Lung (tissue), 12 donors: Measurements from ENCODE around the gene ABCC4. TPM values are rescaled to one million over a fixed set of nuclear protein-coding genes. Genes with fewer than 3 reads are reported as not detected.

Experiments used
- ATAC-seq: fragments of 200-7000 bp; cut with Tn5 transposase; one replicate; pipeline ENCODE4 v1.9.1; 2020; ENCODE audit warnings: moderate number of reproducible peaks; ENCODE audit not compliant: insufficient read depth, low FRiP score
- DNase-seq, 3 donors: peaks; one replicate each; pipeline ENCODE4 v3.0.0-alpha.2; 2013 to 2017
- H3K27ac ChIP-seq, 2 donors: one replicate each; pipeline ENCODE4 v1.5.1; 2013; ENCODE audit warnings: mild to moderate bottlenecking in 2 of 2, moderate library complexity in 2 of 2, control low read depth in 1 of 2, inconsistent platforms in 1 of 2, low read depth in 1 of 2, low read length in 1 of 2
- H3K27me3 ChIP-seq, 3 donors: one replicate each; pipeline ENCODE4 v1.5.1; 2013; ENCODE audit warnings: low read length in 2 of 3; ENCODE audit not compliant: control insufficient read depth in 3 of 3, insufficient read depth in 3 of 3
- H3K36me3 ChIP-seq, 4 donors: one replicate each; pipeline ENCODE4 v1.5.1; 2013; ENCODE audit warnings: low read length in 4 of 4, mild to moderate bottlenecking in 1 of 4, moderate library complexity in 1 of 4; ENCODE audit not compliant: control insufficient read depth in 4 of 4, insufficient read depth in 4 of 4
- H3K4me1 ChIP-seq, 5 donors: one replicate each; pipeline ENCODE4 v1.5.1; 2013; ENCODE audit warnings: low read length in 5 of 5, mild to moderate bottlenecking in 2 of 5, moderate library complexity in 1 of 5; ENCODE audit not compliant: control insufficient read depth in 5 of 5, insufficient read depth in 5 of 5
- H3K4me3 ChIP-seq: one replicate; pipeline ENCODE4 v1.5.1; 2013; ENCODE audit warnings: mild to moderate bottlenecking, control low read depth, moderate library complexity
- H3K9ac ChIP-seq, 2 donors: one replicate each; pipeline ENCODE4 v1.5.1; 2013; ENCODE audit warnings: low read length in 2 of 2, control low read depth in 1 of 2; ENCODE audit not compliant: insufficient read depth in 1 of 2
- H3K9me3 ChIP-seq, 4 donors: one replicate each; pipeline ENCODE4 v1.5.1; 2013; ENCODE audit warnings: low read length in 3 of 4, mild to moderate bottlenecking in 1 of 4, moderate library complexity in 1 of 4; ENCODE audit not compliant: control insufficient read depth in 4 of 4, insufficient read depth in 3 of 4
- WGBS, 2 donors: extraction: QIAGEN DNeasy Blood & Tissue Kit; methylation state at CpG; one replicate each; pipeline ENCODE4 v1.1.7; 2013; 5-methylcytosine and 5-hydroxymethylcytosine counted together
- polyA plus RNA-seq, 2 donors: library from polyadenylated mRNA; stranded (reverse); fragments of 200-250 nt; gene quantifications; one replicate each; pipeline ENCODE4 v1.2.1, GENCODE V29; 2013
- total RNA-seq, 2 donors: library from RNA; depleted of rRNA in 1 of 2; stranded (reverse); fragments of >200 nt in 1 of 2; gene quantifications; one replicate each; pipeline ENCODE4 v1.2.1, GENCODE V29; 2014 to 2021
- TF ChIP-seq, protein P1 (sequence below): IDR thresholded peaks from 2 replicates; pipeline ENCODE4 v1.5.1; 2012; ENCODE audit warnings: mild to moderate bottlenecking; ENCODE audit errors: control extremely low read depth, extremely low read depth
- donor health status: control.
- donor health status: control.
- donor health status: Bipolar disorder and iron deficiency.
- donor health status: healthy.
- donor health status: DM: yes; HTN: yes; CAD: no.

The ABCC4 gene
- total and polyA plus RNA-seq, 4 donors: 7.1 to 38.7 (median 20.6) TPM

DNA sequence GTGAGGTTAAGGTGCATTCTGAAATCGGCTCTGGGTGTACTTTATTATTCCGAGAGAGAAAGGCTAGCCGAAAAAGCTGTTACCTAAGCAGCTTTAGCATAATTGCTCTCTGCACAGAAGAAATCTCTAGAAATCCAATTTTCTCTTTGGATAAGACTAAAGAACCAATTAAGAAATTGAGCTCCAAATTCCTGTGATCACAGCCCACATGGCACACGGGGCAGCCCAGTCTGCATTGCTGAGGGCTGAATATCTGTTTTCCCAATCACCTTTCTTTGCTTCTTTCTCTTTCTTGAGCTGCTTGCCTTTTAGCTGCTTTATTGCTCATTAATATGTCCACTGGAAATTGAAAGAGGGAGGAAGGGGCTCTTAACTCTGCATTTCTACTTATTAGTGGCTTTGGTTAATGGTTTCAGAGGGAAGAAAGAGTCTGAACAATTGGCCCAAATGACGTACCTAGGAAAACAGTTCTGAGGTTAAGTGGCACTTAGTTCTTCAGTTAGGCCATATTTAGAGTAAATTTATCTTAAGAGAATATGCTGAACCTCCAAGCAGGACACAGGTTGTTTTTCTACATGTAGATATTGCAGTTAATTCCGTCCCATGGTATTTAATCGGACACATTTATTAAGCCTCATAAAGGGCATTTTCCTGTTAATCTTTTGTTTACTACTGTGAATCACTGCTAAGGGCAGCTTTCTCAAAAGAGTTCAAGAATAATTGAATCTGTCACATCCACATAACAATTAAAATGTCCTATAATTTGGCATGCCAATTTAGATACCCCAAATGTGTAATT lies 265.7 kb downstream of the ABCC4 start:
- Histone ChIP-seq H3K4me3 (no peak overlapping the region), H3K36me3 (peaks cover 0 to 8% (median 3%) of the 10 kb centered on the region in 4 donors), H3K9me3 (no peaks in the 10 kb centered on the region), H3K9ac (no peak overlapping the region), H3K4me1 (no peaks in the 10 kb centered on the region), H3K27ac (no peak overlapping the region), H3K27me3 (no peaks in the 10 kb centered on the region)
- TF ChIP-seq, protein P1, sequence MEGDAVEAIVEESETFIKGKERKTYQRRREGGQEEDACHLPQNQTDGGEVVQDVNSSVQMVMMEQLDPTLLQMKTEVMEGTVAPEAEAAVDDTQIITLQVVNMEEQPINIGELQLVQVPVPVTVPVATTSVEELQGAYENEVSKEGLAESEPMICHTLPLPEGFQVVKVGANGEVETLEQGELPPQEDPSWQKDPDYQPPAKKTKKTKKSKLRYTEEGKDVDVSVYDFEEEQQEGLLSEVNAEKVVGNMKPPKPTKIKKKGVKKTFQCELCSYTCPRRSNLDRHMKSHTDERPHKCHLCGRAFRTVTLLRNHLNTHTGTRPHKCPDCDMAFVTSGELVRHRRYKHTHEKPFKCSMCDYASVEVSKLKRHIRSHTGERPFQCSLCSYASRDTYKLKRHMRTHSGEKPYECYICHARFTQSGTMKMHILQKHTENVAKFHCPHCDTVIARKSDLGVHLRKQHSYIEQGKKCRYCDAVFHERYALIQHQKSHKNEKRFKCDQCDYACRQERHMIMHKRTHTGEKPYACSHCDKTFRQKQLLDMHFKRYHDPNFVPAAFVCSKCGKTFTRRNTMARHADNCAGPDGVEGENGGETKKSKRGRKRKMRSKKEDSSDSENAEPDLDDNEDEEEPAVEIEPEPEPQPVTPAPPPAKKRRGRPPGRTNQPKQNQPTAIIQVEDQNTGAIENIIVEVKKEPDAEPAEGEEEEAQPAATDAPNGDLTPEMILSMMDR: no peak
- no peak for DNase-seq
- 82 to 91% methylated on average over 7 of the region's 7 CpGs for WGBS, 2 donors
- no peak for ATAC-seq

DNA sequence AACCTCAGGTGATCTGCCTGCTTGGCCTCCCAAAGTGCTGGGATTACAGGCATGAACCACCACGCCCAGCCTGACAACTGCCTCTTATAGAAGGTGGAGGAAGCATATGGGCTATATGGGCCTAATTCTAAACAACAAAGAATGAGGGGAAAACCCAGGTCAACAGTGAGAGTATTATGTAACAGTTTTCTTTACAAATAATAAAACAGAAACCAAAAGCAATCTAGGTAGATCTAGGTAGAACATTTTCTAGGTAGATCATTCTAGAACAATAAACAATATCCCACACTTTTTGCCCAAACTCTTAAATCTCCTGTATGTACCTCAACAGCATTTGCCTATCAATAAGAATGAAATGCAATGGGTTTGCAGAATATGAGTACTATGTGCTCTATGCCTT lies 267.4 kb downstream of the ABCC4 start:
- no peaks in the 10 kb centered on the region for H3K9me3 ChIP-seq
- no peak overlapping the region for H3K27ac ChIP-seq
- no peak overlapping the region for H3K9ac ChIP-seq
- no peaks in the 10 kb centered on the region for H3K27me3 ChIP-seq
- H3K4me3 ChIP-seq: no peak overlapping the region
- no peaks in the 10 kb centered on the region for H3K4me1 ChIP-seq
- peaks cover 0 to 8% (median 2%) of the 10 kb centered on the region in 4 donors for H3K36me3 ChIP-seq
- no peak for ATAC-seq
- DNase-seq: no peak
- 92 to 100% methylated on average over 1 of the region's 1 CpG for WGBS, 2 donors
- TF ChIP-seq, protein P1: no peak

DNA sequence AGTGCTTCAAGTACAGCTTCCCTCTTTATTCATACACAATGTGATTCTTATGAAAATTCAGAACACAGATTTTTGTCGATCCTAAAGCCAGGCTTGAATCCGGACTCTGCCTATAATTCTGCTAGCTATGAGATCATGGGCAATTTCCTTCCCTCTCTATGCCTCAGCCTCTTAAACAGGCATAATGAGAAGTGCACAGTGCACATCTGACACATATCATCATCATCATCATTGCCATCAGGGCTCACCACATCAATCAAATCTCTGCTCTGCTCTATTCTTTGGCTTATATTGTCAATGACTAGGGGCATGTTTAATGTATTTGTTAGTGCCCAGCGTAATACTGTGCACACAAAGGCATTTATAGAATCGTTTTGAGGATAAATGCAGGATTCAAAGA lies 269.1 kb downstream of the ABCC4 start:
- no peaks in the 10 kb centered on the region for H3K9me3 ChIP-seq
- no peak overlapping the region for H3K9ac ChIP-seq
- no peak overlapping the region for H3K4me3 ChIP-seq
- ATAC-seq: no peak
- no peaks in the 10 kb centered on the region for H3K4me1 ChIP-seq
- 95% methylated on average over 4 of the region's 4 CpGs for WGBS, 2 donors
- TF ChIP-seq, protein P1: no peak
- DNase-seq: no peak
- peaks cover 0 to 5% (median 2%) of the 10 kb centered on the region in 4 donors for H3K36me3 ChIP-seq
- H3K27me3 ChIP-seq: no peaks in the 10 kb centered on the region
- H3K27ac ChIP-seq: no peak overlapping the region
